ENCODE measurements around the gene PARP16. TPM values are rescaled to one million over a fixed set of nuclear protein-coding genes. Genes with fewer than 3 reads are reported as not detected.

PARP16 gene
- total RNA-seq, 1 donor from 2014 or later = 12.8 TPM

DNA sequence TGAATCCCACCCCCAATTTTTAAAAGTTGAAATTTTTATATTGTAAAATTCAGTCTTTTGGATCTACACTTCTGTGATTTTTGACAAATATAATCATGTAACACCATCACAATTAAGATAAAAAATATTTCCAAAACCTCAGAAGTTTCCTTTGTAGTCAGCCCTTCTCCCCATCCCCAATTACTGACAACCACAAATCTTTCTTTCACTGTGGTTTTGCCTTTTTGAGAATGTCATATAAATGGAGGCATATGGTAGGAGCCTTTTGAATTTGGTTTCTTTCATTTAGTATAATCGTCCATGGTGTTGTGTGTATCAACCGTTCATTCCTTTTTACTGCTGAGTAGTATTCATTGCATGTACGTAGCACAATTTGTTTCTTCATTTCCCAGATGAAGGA, 67.5 kb downstream of the PARP16 start:
- Histone ChIP-seq H3K9me3 (no peaks in the 10 kb centered on the region), H3K36me3 (no peaks in the 10 kb centered on the region), H3K4me1 (no peaks in the 10 kb centered on the region), H3K4me3 (no peak overlapping the region), H3K27me3 (no peaks in the 10 kb centered on the region), H3K27ac (no peak overlapping the region)
- intact Hi-C loops (cut with DNase I) = no loop called here
- no peak for TF ChIP-seq POLR2A (IDR thresholded peaks at IDR 0.05)
- TF ChIP-seq, protein P1, sequence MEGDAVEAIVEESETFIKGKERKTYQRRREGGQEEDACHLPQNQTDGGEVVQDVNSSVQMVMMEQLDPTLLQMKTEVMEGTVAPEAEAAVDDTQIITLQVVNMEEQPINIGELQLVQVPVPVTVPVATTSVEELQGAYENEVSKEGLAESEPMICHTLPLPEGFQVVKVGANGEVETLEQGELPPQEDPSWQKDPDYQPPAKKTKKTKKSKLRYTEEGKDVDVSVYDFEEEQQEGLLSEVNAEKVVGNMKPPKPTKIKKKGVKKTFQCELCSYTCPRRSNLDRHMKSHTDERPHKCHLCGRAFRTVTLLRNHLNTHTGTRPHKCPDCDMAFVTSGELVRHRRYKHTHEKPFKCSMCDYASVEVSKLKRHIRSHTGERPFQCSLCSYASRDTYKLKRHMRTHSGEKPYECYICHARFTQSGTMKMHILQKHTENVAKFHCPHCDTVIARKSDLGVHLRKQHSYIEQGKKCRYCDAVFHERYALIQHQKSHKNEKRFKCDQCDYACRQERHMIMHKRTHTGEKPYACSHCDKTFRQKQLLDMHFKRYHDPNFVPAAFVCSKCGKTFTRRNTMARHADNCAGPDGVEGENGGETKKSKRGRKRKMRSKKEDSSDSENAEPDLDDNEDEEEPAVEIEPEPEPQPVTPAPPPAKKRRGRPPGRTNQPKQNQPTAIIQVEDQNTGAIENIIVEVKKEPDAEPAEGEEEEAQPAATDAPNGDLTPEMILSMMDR (IDR thresholded peaks at IDR 0.05) = no peak
- no peak for TF ChIP-seq POLR2AphosphoS5 (IDR thresholded peaks at IDR 0.05; ENCODE audit: insufficient read depth in 1 of 2, low read depth in 1 of 2)
- DNase-seq (ENCODE audit: extremely low spot score in 2 of 2) = no peak

DNA sequence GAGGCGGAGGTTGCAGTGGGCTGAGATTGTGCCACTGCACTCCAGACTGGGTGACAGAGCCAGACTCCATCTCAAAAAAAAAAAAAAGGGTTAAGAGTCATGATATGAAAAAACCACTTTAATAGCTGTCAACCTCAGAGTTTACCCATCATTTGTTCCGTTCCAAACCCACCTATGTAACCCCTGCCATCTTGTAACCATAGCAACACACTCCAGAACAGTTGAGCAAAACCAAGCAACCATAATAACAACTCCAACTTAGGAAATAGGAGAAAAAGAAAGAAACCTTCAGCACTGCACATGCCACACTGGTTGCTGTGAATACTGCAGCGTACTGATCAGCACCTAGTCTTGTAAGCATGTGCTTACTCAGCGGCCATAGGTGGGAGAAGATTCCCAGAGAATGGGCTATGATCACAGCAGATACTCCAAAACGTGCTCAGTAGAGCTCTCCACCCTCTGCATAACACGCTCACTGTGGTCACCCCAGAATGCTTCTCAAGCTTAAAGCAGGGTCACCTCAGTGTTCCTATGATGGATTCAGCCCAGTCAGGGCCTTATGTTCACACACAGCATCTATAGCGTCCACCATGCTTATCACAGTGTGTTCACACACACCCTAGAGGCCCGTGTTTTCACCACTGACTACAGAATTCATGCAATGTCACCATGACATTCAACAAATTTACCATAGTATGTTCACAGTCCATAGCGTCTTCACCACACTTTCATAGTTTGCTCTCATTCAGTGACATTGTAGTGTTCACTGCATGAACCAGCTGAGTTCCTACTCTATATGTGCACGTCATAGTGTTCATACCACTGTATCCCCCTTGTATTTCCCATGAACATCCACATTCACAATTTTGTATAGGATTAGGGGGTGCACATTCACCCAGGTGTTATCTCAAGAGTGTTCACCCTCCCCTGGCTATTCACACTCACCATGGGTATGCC, 68.9 kb downstream of the PARP16 start:
- intact Hi-C loops (cut with DNase I) = no loop called here
- H3K4me1 ChIP-seq = no peaks in the 10 kb centered on the region
- H3K9me3 ChIP-seq = no peaks in the 10 kb centered on the region
- no peaks in the 10 kb centered on the region for H3K27me3 ChIP-seq
- DNase-seq (ENCODE audit: extremely low spot score in 2 of 2) = no peak
- H3K36me3 ChIP-seq = no peaks in the 10 kb centered on the region
- H3K27ac ChIP-seq = no peak overlapping the region
- TF ChIP-seq, protein P1 (IDR thresholded peaks at IDR 0.05) = no peak
- TF ChIP-seq POLR2AphosphoS5 (IDR thresholded peaks at IDR 0.05; ENCODE audit: insufficient read depth in 1 of 2, low read depth in 1 of 2) = no peak
- no peak for TF ChIP-seq POLR2A (IDR thresholded peaks at IDR 0.05)
- H3K4me3 ChIP-seq = no peak overlapping the region

DNA sequence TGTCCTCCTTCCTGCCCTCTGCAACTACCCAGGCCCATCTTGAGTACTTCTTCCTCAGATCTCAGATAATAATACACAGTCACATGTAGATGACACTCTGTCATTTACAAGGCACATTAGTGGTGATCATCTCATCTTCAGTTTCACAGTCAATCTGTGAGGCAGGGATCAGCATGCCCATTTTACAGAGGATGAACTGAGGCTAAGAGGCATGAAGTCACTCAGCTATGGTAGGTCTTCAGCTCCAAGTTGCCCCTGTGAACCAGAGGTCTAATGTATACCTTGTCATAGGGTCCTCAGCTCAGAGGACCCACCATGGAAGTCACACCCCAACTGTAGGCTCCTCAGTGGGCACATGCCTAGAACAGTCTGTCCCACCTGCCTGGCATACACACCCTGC, 71.2 kb downstream of the PARP16 start:
- H3K9me3 ChIP-seq = no peaks in the 10 kb centered on the region
- no peak for DNase-seq (ENCODE audit: extremely low spot score in 2 of 2)
- peaks cover 23% of the 10 kb centered on the region for H3K4me1 ChIP-seq
- H3K36me3 ChIP-seq = no peaks in the 10 kb centered on the region
- H3K4me3 ChIP-seq = no peak overlapping the region
- no peak overlapping the region for H3K27ac ChIP-seq
- TF ChIP-seq, protein P1 (IDR thresholded peaks at IDR 0.05) = no peak
- TF ChIP-seq POLR2AphosphoS5 (IDR thresholded peaks at IDR 0.05; ENCODE audit: insufficient read depth in 1 of 2, low read depth in 1 of 2) (no peak), POLR2A (IDR thresholded peaks at IDR 0.05) (no peak)
- no peaks in the 10 kb centered on the region for H3K27me3 ChIP-seq
- intact Hi-C loops (cut with DNase I) = no loop called here

DNA sequence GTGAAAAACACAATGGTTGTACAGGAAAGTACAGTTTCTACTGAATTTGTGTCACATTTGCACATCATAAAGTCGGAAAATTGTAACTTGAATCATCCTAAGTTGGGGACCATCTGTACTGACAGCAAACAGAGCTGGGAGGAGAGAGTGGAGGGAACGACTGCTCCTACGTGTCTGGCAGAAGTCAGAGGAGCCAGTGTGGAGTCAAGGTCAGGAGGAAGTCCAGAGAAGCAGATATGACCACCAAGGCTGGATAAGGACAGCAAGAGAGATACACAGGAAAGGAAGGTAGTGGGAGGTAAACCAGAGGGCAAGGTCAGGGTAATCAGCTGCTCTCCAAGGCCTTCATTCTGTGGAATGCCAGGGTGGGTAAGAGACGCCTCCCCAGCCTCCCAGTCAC, 72.7 kb downstream of the PARP16 start:
- H3K36me3 ChIP-seq = no peaks in the 10 kb centered on the region
- TF ChIP-seq, protein P1 (IDR thresholded peaks at IDR 0.05) = no peak
- TF ChIP-seq POLR2AphosphoS5 (IDR thresholded peaks at IDR 0.05; ENCODE audit: insufficient read depth in 1 of 2, low read depth in 1 of 2) (no peak), POLR2A (IDR thresholded peaks at IDR 0.05) (no peak)
- no peaks in the 10 kb centered on the region for H3K9me3 ChIP-seq
- DNase-seq (ENCODE audit: extremely low spot score in 2 of 2) = no peak
- intact Hi-C loops (cut with DNase I) = no loop called here
- H3K27ac ChIP-seq = no peak overlapping the region
- peaks cover 34% of the 10 kb centered on the region for H3K4me1 ChIP-seq
- H3K27me3 ChIP-seq = no peaks in the 10 kb centered on the region
- H3K4me3 ChIP-seq = no peak overlapping the region

DNA sequence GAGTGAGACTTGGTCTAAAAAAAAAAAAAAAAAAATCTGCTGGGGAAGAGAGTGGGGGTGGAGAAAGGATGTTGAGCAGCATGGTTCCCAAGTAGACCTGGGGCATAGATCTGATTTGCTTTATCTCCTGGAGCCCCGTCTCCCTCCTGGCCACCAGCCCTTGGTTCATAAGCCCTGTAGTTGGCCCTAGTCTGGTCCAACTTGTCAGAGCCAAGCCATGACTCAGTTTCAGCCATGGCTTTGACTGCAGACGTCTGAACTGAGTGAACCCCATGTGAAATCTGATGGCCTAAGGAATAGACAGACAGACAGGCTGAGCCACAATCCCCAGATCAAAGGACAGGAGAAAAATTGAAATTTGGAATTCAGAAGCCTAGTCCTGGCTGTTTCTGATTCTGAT, 73.4 kb downstream of the PARP16 start:
- Histone ChIP-seq H3K9me3 (no peaks in the 10 kb centered on the region), H3K36me3 (no peaks in the 10 kb centered on the region), H3K27ac (no peak overlapping the region), H3K27me3 (no peaks in the 10 kb centered on the region), H3K4me1 (peaks cover 38% of the 10 kb centered on the region), H3K4me3 (no peak overlapping the region)
- no peak for TF ChIP-seq POLR2A (IDR thresholded peaks at IDR 0.05)
- no peak for TF ChIP-seq POLR2AphosphoS5 (IDR thresholded peaks at IDR 0.05; ENCODE audit: insufficient read depth in 1 of 2, low read depth in 1 of 2)
- TF ChIP-seq, protein P1 (IDR thresholded peaks at IDR 0.05) = no peak
- no peak for DNase-seq (ENCODE audit: extremely low spot score in 2 of 2)
- intact Hi-C loops (cut with DNase I) = no loop called here

Data from vagina (tissue), 2 donors.